Brain microvascular endothelial cell (primary cell): Measurements from ENCODE around the gene CACNG5.
"Not testable (repeated sequence)": the region's sequence is repeated elsewhere in the genome, so short reads cannot be mapped to it uniquely, and the experiment has no call there.

Source experiments
- DNase-seq: peaks from one replicate; pipeline ENCODE4 v3.0.0-alpha.2; 2020
- H3K27ac ChIP-seq: fragments of 250-450 bp; sonication (Bioruptor Pico); 2 replicates; pipeline ENCODE4 v1.5.1; 2020; ENCODE audit warnings: mild to moderate bottlenecking, moderate library complexity
- H3K27me3 ChIP-seq: fragments of 250-450 bp; sonication (Bioruptor Pico); replicated peaks from 2 replicates; pipeline ENCODE4 v1.5.1; 2020; ENCODE audit warnings: mild to moderate bottlenecking
- H3K36me3 ChIP-seq: fragments of 250-450 bp; sonication (Bioruptor Pico); replicated peaks from 2 replicates; pipeline ENCODE4 v1.5.1; 2020; ENCODE audit warnings: mild to moderate bottlenecking
- H3K4me3 ChIP-seq: 2 replicates; pipeline ENCODE4 v1.5.1; 2011; ENCODE audit warnings: low read depth, mild to moderate bottlenecking, control low read depth, low read length, moderate library complexity
- CTCF ChIP-seq: IDR thresholded peaks from 2 replicates; pipeline ENCODE4 v1.5.1; 2011; ENCODE audit warnings: low read depth, mild to moderate bottlenecking, moderate library complexity, low read length, control low read depth, inconsistent platforms; ENCODE audit errors: missing control alignments
- in situ Hi-C: cut with HindIII; loops from 2 replicates; pipeline ENCODE4 v1.10.0; 2017; ENCODE audit warnings: low sequenced_read_pairs, low pct_ligation_motif_present

The CACNG5 gene

GRCh38 chr17:66893863-66894262 is 58.9 kb downstream of the CACNG5 start:
- Histone ChIP-seq H3K27me3 (peaks cover 6% of the 10 kb centered on the region), H3K36me3 (no peaks in the 10 kb centered on the region), H3K4me3 (no peak overlapping the region), H3K27ac (no peak overlapping the region)
- DNase-seq: no peak
- in situ Hi-C loops: no loop called here
- no peak for TF ChIP-seq CTCF

GRCh38 chr17:66897141-66897540 is 62.2 kb downstream of the CACNG5 start:
- DNase-seq: no peak
- Histone ChIP-seq H3K27me3 (peaks cover 6% of the 10 kb centered on the region), H3K27ac (no peak overlapping the region)

GRCh38 chr17:66898536-66898935 is 63.6 kb downstream of the CACNG5 start:
- Histone ChIP-seq H3K4me3 (no peak overlapping the region), H3K27me3 (peaks cover 4% of the 10 kb centered on the region), H3K36me3 (no peaks in the 10 kb centered on the region), H3K27ac (no peak overlapping the region)
- in situ Hi-C loops: no loop called here
- DNase-seq: no peak
- TF ChIP-seq CTCF: no peak

More at GRCh38 chr17:66897141-66897540, 62.2 kb downstream of the CACNG5 start:
- Histone ChIP-seq H3K36me3 (no peaks in the 10 kb centered on the region), H3K4me3 (no peak overlapping the region)
- no peak for TF ChIP-seq CTCF
- in situ Hi-C loops: no loop called here

GRCh38 chr17:66900126-66901010 is 65.5 kb downstream of the CACNG5 start:
- H3K27me3 ChIP-seq: peaks cover under 1% of the 10 kb centered on the region
- no peak overlapping the region for H3K27ac ChIP-seq
- no peak overlapping the region for H3K4me3 ChIP-seq
- DNase-seq: no peak
- in situ Hi-C loops: loop anchor here (25.0 kb wide), 1 partner anchor 188 kb away; no protein-coding TSS in a partner anchor
- no peaks in the 10 kb centered on the region for H3K36me3 ChIP-seq
- TF ChIP-seq CTCF: peak; percentile 25

GRCh38 chr17:66903296-66903695 is 68.4 kb downstream of the CACNG5 start:
- not testable (repeated sequence) for H3K27me3 ChIP-seq, H3K27ac ChIP-seq, H3K36me3 ChIP-seq, DNase-seq, H3K4me3 ChIP-seq
- in situ Hi-C loops: loop anchor here (25.0 kb wide), 1 partner anchor 191 kb away; no protein-coding TSS in a partner anchor

- Histone ChIP-seq H3K27ac (no peak overlapping the region), H3K4me3 (no peak overlapping the region), H3K27me3 (no peaks in the 10 kb centered on the region), H3K36me3 (no peaks in the 10 kb centered on the region)
- no peak for TF ChIP-seq CTCF
- in situ Hi-C loops: loop anchor here (25.0 kb wide), 1 partner anchor 191 kb away; no protein-coding TSS in a partner anchor
- DNase-seq: no peak
Observed at GRCh38 chr17:66903781-66904180, 68.9 kb downstream of the CACNG5 start.
